MM.1S (cell line): ENCODE measurements around the gene SGMS1.

Source experiments
- DNase-seq: peaks from one replicate; pipeline ENCODE4 v3.0.0-alpha.2; 2015
- H2AFZ ChIP-seq: fragments of 300-600 bp; sonication (generic); 2 replicates; pipeline ENCODE4 v1.6.0; 2016; ENCODE audit warnings: antibody characterized with exemption, low read length
- H3F3A ChIP-seq: fragments of 300-600 bp; sonication (generic); 2 replicates; pipeline ENCODE4 v1.6.1; 2016; ENCODE audit warnings: mild to moderate bottlenecking, antibody characterized with exemption, low read length, moderate library complexity, mixed read lengths; ENCODE audit not compliant: insufficient read depth
- H3K27ac ChIP-seq: fragments of 300-600 bp; sonication (generic); 2 replicates; pipeline ENCODE4 v1.5.1; 2016; ENCODE audit warnings: mild to moderate bottlenecking, low read length
- H3K27me3 ChIP-seq: fragments of 300-600 bp; sonication (generic); replicated peaks from 2 replicates; pipeline ENCODE4 v1.6.0; 2016; ENCODE audit warnings: low read length; ENCODE audit not compliant: insufficient read depth
- H3K36me3 ChIP-seq: fragments of 300-600 bp; sonication (generic); replicated peaks from 2 replicates; pipeline ENCODE4 v1.6.1; 2016; ENCODE audit warnings: mild to moderate bottlenecking, low read length, mixed read lengths; ENCODE audit not compliant: insufficient read depth
- H3K4me1 ChIP-seq: fragments of 300-600 bp; sonication (generic); 2 replicates; pipeline ENCODE4 v1.6.1; 2016; ENCODE audit warnings: low read length, mixed read lengths
- H3K4me2 ChIP-seq: fragments of 300-600 bp; sonication (generic); 2 replicates; pipeline ENCODE4 v1.6.0; 2016; ENCODE audit warnings: low read depth, low read length
- H3K4me3 ChIP-seq: fragments of 300-600 bp; sonication (generic); 2 replicates; pipeline ENCODE4 v1.5.1; 2016; ENCODE audit warnings: low read length, mixed read lengths
- H3K79me2 ChIP-seq: fragments of 300-600 bp; sonication (generic); 2 replicates; pipeline ENCODE4 v1.6.1; 2016; ENCODE audit warnings: mixed run types, low read length, mixed read lengths
- H3K9ac ChIP-seq: fragments of 300-600 bp; sonication (generic); 2 replicates; pipeline ENCODE4 v1.6.1; 2016; ENCODE audit warnings: low read length, mixed read lengths
- H3K9me2 ChIP-seq: fragments of 300-600 bp; sonication (generic); replicated peaks from 2 replicates; pipeline ENCODE4 v1.6.1; 2016; ENCODE audit warnings: mild to moderate bottlenecking, low read length, mixed read lengths; ENCODE audit not compliant: insufficient read depth
- H3K9me3 ChIP-seq: fragments of 300-600 bp; sonication (generic); replicated peaks from 2 replicates; pipeline ENCODE4 v1.6.1; 2016; ENCODE audit warnings: mild to moderate bottlenecking, low read length, mixed read lengths; ENCODE audit not compliant: insufficient read depth
- H4K20me1 ChIP-seq: fragments of 300-600 bp; sonication (generic); 2 replicates; pipeline ENCODE4 v1.6.1; 2016; ENCODE audit warnings: mild to moderate bottlenecking, low read length, moderate library complexity, mixed read lengths; ENCODE audit not compliant: insufficient read depth
- EZH2 ChIP-seq: fragments of 300-600 bp; sonication (generic); optimal IDR thresholded peaks from 2 replicates; pipeline ENCODE3; 2017; ENCODE audit warnings: low read depth, mild to moderate bottlenecking, antibody characterized with exemption, low read length, mixed read lengths
- EZH2phosphoT487 ChIP-seq: fragments of 300-600 bp; sonication (generic); IDR thresholded peaks from 2 replicates; pipeline ENCODE4 v1.6.1; 2018; ENCODE audit warnings: antibody characterized with exemption, low read length
- TF ChIP-seq, protein P1 (sequence below): fragments of 300-600 bp; sonication (generic); IDR thresholded peaks from 2 replicates; pipeline ENCODE4 v1.5.1; 2016; ENCODE audit warnings: antibody characterized with exemption, low read length, mixed read lengths

SGMS1 gene

DNA sequence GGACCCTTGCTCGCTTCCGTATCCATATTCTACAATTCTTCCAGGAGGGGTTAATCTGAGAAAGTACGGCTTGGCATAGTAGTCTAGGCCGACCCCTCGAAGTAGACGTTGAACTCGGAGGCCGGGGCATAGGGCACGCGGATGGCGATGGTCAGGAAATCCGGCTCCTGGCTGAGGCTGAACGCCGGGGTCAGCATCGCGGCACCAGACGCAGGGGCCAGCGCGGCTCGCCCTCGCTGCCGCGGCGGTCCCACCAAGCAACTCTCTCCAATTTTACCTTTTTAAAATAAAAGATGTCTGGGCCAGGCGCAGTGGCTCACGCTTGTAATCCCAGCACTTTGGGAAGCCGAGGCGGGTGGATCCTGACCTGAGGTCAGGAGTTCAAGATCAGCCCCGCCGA, 7.3 kb upstream of the SGMS1 start:
- H3K9ac ChIP-seq, result no peak overlapping the region
- H3K4me1 ChIP-seq, result 0 out of 2 replicates have a peak, but pooled peaks cover 3% of the 10 kb centered on the region
- no peak overlapping the region for H3K4me3 ChIP-seq
- H3K9me3 ChIP-seq, result no peaks in the 10 kb centered on the region
- H3K79me2 ChIP-seq, result no peaks in the 10 kb centered on the region
- H3K9me2 ChIP-seq, result no peaks in the 10 kb centered on the region
- no peak overlapping the region for H2AFZ ChIP-seq
- H4K20me1 ChIP-seq, result no peaks in the 10 kb centered on the region
- H3F3A ChIP-seq, result 0 out of 2 replicates have a peak, but pooled peaks cover 4% of the 10 kb centered on the region
- TF ChIP-seq, protein P1, sequence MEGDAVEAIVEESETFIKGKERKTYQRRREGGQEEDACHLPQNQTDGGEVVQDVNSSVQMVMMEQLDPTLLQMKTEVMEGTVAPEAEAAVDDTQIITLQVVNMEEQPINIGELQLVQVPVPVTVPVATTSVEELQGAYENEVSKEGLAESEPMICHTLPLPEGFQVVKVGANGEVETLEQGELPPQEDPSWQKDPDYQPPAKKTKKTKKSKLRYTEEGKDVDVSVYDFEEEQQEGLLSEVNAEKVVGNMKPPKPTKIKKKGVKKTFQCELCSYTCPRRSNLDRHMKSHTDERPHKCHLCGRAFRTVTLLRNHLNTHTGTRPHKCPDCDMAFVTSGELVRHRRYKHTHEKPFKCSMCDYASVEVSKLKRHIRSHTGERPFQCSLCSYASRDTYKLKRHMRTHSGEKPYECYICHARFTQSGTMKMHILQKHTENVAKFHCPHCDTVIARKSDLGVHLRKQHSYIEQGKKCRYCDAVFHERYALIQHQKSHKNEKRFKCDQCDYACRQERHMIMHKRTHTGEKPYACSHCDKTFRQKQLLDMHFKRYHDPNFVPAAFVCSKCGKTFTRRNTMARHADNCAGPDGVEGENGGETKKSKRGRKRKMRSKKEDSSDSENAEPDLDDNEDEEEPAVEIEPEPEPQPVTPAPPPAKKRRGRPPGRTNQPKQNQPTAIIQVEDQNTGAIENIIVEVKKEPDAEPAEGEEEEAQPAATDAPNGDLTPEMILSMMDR, result no peak
- TF ChIP-seq EZH2phosphoT487 (no peak), EZH2 (no peak)
- H3K27ac ChIP-seq, result no peak overlapping the region
- no peaks in the 10 kb centered on the region for H3K27me3 ChIP-seq
- no peak for DNase-seq
- H3K4me2 ChIP-seq, result no peak overlapping the region
- H3K36me3 ChIP-seq, result no peaks in the 10 kb centered on the region

DNA sequence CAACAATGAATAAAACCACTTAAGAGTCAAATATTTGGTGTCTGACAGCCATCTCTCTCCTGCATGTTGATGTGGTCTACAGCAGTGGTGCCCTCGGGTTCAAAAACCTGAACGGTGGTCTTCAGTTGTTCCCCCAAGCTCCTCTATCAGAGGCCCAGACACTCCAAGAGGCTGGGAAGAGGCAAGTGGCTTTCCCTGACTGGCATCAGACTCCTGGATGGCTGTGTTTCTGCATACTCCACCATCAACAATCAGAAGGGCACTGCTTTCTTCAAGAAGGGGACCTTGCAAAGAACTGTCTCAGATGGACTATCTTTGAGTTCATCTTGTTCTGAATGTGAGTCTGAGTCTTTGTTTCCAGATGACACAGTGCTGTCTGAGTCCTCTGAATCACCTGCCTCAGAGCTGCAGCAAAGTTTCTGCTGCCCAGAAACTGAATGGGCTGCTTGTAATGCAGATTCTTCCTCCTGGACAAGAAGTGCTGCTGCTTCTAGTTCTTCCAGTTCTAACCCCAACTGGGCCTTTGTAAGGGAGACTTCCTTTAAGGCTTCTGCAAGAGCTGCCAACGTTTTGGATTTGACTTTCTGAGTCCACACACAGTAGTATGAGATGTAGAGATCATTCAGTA, 5.9 kb upstream of the SGMS1 start:
- Histone ChIP-seq H4K20me1 (no peaks in the 10 kb centered on the region), H3K4me2 (no peak overlapping the region), H3K27me3 (no peaks in the 10 kb centered on the region), H3K79me2 (no peaks in the 10 kb centered on the region), H3K4me3 (no peak overlapping the region), H3K4me1 (0 out of 2 replicates have a peak, but pooled peaks cover 5% of the 10 kb centered on the region), H3K27ac (no peak overlapping the region), H3K36me3 (no peaks in the 10 kb centered on the region), H2AFZ (no peak overlapping the region), H3K9ac (no peak overlapping the region), H3K9me3 (no peaks in the 10 kb centered on the region), H3F3A (peaks cover 17% of the 10 kb centered on the region), H3K9me2 (no peaks in the 10 kb centered on the region)
- TF ChIP-seq EZH2 (no peak), EZH2phosphoT487 (no peak)
- TF ChIP-seq, protein P1, result no peak
- no peak for DNase-seq

DNA sequence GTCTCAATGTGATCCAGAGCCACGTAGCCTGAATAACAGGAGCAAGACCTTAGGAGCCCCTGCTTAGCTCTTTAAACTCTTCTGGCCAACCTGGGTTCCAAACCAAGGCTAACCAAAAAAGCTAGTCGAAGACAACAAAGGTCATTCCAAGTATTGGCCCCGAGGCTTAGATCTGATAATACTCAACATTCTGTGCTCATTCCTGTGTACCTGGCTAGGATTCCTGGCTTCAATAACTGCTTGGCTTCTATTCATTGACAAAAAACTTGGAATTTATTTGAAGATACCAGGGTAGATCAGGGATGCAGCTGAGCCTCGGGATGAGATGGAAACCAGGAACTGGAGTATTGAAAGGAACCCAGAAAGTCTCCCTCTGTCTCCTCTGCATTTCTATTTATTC, 4.1 kb upstream of the SGMS1 start:
- H3K27me3 ChIP-seq, result no peaks in the 10 kb centered on the region
- DNase-seq, result no peak
- no peak for TF ChIP-seq EZH2phosphoT487
- TF ChIP-seq, protein P1, result no peak
- TF ChIP-seq EZH2, result no peak
- peaks cover 33% of the 10 kb centered on the region for H3F3A ChIP-seq
- H3K27ac ChIP-seq, result no peak overlapping the region
- no peaks in the 10 kb centered on the region for H4K20me1 ChIP-seq
- no peak overlapping the region for H3K4me3 ChIP-seq
- no peaks in the 10 kb centered on the region for H3K9me2 ChIP-seq
- H2AFZ ChIP-seq, result no peak overlapping the region
- H3K9ac ChIP-seq, result no peak overlapping the region
- 0 out of 2 replicates have a peak, but pooled peaks cover 5% of the 10 kb centered on the region for H3K4me1 ChIP-seq
- H3K36me3 ChIP-seq, result no peaks in the 10 kb centered on the region
- H3K9me3 ChIP-seq, result no peaks in the 10 kb centered on the region
- no peak overlapping the region for H3K4me2 ChIP-seq
- H3K79me2 ChIP-seq, result peaks cover 7% of the 10 kb centered on the region
